ENCODE measurements around the gene MAGI2. TPM values are rescaled to one million over a fixed set of nuclear protein-coding genes. Genes with fewer than 3 reads are reported as not detected.

Gene MAGI2
- total RNA-seq, 1 experiment from 2014 or later, result 14.3 TPM

- H3T11ph ChIP-seq (ENCODE audit: low read length), result no peak overlapping the region
- no peak overlapping the region for H4K5ac ChIP-seq (ENCODE audit: insufficient read length, low read depth, low read length)
- no peak overlapping the region for H2AFZ ChIP-seq (ENCODE audit: low read length)
- H3K18ac ChIP-seq (ENCODE audit: insufficient read length, low read depth, low read length), result no peak overlapping the region
- H4K20me1 ChIP-seq (ENCODE audit: control insufficient read depth, insufficient read depth, insufficient read length), result no peaks in the 10 kb centered on the region
- H3K56ac ChIP-seq (ENCODE audit: insufficient read length, low read depth, low read length), result no peak overlapping the region
- no peak overlapping the region for H3K14ac ChIP-seq (ENCODE audit: insufficient read depth, low read length)
- no peaks in the 10 kb centered on the region for H3K27me3 ChIP-seq (ENCODE audit: insufficient read depth, low read length)
- peaks cover 0 to 1% (median 0%) of the 10 kb centered on the region in 3 experiments; a peak in 1 of 7 replicates for H3K36me3 Mint-ChIP-seq (ENCODE audit: insufficient read depth in 1 of 3, low read depth in 3 of 3)
- H3K23me2 ChIP-seq (ENCODE audit: insufficient read length, low read depth, low read length, poor library complexity, severe bottlenecking), result no peaks in the 10 kb centered on the region
- no peaks in the 10 kb centered on the region for H3K79me1 ChIP-seq (ENCODE audit: insufficient read depth, low read depth, low read length, poor library complexity, severe bottlenecking)
- H3K27me3 Mint-ChIP-seq (ENCODE audit: low read depth), result no peaks in the 10 kb centered on the region
- WGBS (ENCODE audit: extremely low coverage, insufficient read length, low lambda C conversion rate), result no CpG with 5 or more reads among the region's 1 CpG
- H3K4me3 Mint-ChIP-seq, result no peak overlapping the region
- H4K91ac ChIP-seq (ENCODE audit: insufficient read length, low read depth, low read length), result no peak overlapping the region
- no peak overlapping the region for H4K8ac ChIP-seq (replicated peaks; ENCODE audit: insufficient read length, low read depth, low read length)
- H2AK5ac ChIP-seq (ENCODE audit: insufficient read length, low read length), result no peak overlapping the region
- no peak overlapping the region for H2BK5ac ChIP-seq (ENCODE audit: insufficient read length, low read length)
- no peak overlapping the region for H2BK15ac ChIP-seq (ENCODE audit: low read depth, low read length)
- peaks cover 3% of the 10 kb centered on the region in 2 experiments; a peak in 4 of 5 replicates for H3K9me3 Mint-ChIP-seq
- peaks cover 0 to 7% of the 10 kb centered on the region in 2 experiments; a peak in 3 of 4 replicates for H3K4me1 Mint-ChIP-seq
- H2BK20ac ChIP-seq (ENCODE audit: low read depth, low read length, poor library complexity, severe bottlenecking), result no peak overlapping the region
- no peaks in the 10 kb centered on the region for H3K4me1 ChIP-seq (ENCODE audit: insufficient read depth, low read length)
- H3K9me3 ChIP-seq (ENCODE audit: control insufficient read depth, low read depth, low read length), result no peaks in the 10 kb centered on the region
- no peaks in the 10 kb centered on the region for H3K79me2 ChIP-seq (ENCODE audit: insufficient read depth, low read length)
- no peak overlapping the region for H3K4ac ChIP-seq (ENCODE audit: low read depth, low read length)
- no peak overlapping the region for H2BK120ac ChIP-seq (ENCODE audit: low read depth, low read length, poor library complexity, severe bottlenecking)
- H3K23ac ChIP-seq (ENCODE audit: insufficient read length, low read depth, low read length), result no peak overlapping the region
- H2BK12ac ChIP-seq (ENCODE audit: insufficient read length, low read depth, low read length), result no peak overlapping the region
- H3K27ac ChIP-seq (ENCODE audit: insufficient read length, low read depth, low read length), result no peak overlapping the region
- TF ChIP-seq, protein P1, sequence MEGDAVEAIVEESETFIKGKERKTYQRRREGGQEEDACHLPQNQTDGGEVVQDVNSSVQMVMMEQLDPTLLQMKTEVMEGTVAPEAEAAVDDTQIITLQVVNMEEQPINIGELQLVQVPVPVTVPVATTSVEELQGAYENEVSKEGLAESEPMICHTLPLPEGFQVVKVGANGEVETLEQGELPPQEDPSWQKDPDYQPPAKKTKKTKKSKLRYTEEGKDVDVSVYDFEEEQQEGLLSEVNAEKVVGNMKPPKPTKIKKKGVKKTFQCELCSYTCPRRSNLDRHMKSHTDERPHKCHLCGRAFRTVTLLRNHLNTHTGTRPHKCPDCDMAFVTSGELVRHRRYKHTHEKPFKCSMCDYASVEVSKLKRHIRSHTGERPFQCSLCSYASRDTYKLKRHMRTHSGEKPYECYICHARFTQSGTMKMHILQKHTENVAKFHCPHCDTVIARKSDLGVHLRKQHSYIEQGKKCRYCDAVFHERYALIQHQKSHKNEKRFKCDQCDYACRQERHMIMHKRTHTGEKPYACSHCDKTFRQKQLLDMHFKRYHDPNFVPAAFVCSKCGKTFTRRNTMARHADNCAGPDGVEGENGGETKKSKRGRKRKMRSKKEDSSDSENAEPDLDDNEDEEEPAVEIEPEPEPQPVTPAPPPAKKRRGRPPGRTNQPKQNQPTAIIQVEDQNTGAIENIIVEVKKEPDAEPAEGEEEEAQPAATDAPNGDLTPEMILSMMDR (conservative IDR thresholded peaks at IDR 0.05), result no peak
- H3K9ac ChIP-seq (ENCODE audit: extremely low read depth, insufficient read length, low read length), result no peak overlapping the region
- H3K4me2 ChIP-seq (ENCODE audit: insufficient read depth, insufficient read length, low read length), result no peak overlapping the region
- no peak overlapping the region for H3K27ac Mint-ChIP-seq
- no peak for DNase-seq
These were observed 209.0 kb downstream of the MAGI2 start for GRCh38 chr7:79244482-79244881.
